Ammon's horn (tissue), 1 donor: ENCODE measurements around the gene TTC39C.
"Not testable (repeated sequence)": the region's sequence is repeated elsewhere in the genome, so short reads cannot be mapped to it uniquely, and the experiment has no call there.

ENCODE experiments used
- DNase-seq: peaks from one replicate; pipeline ENCODE4 v3.0.0-alpha.2; 2016; ENCODE audit warnings: low spot score

TTC39C gene

GRCh38 chr18:24054130-24054529 lies 39.6 kb downstream of the TTC39C start:
- peak; percentile 60 for DNase-seq

DNA sequence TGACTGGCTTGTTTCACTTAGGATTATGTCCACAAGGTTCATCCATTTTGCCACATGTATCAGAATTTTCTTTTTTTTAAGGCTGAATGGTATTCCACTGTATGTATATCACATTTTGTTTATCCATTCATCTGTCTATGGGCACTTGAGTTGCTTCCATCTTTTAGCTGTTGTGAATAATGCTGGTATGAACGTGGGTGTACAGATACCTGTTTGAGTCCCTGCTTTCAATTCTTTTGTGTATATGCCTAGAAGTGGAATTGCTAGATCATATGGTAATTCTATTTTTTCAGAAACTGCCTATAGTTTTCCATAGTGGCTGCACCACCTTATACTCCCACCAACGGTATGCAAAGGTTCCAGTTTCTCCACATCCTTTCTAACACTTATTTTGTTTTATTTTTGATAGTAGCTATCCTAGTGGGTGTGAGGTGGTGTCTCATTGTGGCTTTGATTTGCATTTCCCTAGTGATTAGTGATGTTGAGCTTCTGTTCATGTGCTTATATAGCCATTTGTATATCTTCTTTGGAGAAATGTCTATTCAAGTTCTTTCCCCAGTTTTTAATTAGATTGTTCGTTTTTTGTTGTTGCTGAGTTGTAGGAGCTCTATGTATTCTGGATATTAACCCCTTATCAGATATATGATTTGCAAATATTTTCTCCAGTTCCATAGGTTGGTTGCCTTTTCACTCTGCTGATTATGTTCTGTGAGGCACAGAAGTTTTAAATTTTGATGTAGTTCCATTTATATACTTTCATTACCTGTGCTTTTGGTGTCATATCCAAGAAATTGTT lies 40.7 kb downstream of the TTC39C start:
- no peak for DNase-seq

- no peak for DNase-seq
Measured at GRCh38 chr18:24055878-24056277, 41.3 kb downstream of the TTC39C start.

- DNase-seq: no peak
Measured at GRCh38 chr18:24056506-24056905, 42.0 kb downstream of the TTC39C start.

- DNase-seq: no peak
Measured at GRCh38 chr18:24057804-24058203, 43.2 kb downstream of the TTC39C start.

DNA sequence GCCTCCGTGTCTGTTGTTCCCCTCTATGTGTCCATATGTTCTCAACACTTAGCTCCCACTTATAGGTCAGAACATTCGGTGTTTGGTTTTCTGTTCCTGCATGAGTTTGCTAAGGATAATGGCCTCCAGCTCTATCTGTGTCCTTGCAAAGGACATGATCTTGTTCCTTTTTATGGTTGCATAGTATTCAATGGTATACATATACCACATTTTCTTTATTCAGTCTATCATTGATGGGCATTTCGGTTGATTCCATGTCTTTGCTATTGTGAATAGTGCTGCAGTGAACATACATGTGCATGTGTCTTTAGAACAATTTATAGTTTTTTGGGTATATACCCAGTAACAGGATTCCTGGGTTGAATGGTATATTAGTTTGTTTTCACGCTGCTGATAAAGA lies 44.8 kb downstream of the TTC39C start:
- not testable (repeated sequence) for DNase-seq

GRCh38 chr18:24060644-24061043 lies 46.1 kb downstream of the TTC39C start:
- no peak for DNase-seq

DNA sequence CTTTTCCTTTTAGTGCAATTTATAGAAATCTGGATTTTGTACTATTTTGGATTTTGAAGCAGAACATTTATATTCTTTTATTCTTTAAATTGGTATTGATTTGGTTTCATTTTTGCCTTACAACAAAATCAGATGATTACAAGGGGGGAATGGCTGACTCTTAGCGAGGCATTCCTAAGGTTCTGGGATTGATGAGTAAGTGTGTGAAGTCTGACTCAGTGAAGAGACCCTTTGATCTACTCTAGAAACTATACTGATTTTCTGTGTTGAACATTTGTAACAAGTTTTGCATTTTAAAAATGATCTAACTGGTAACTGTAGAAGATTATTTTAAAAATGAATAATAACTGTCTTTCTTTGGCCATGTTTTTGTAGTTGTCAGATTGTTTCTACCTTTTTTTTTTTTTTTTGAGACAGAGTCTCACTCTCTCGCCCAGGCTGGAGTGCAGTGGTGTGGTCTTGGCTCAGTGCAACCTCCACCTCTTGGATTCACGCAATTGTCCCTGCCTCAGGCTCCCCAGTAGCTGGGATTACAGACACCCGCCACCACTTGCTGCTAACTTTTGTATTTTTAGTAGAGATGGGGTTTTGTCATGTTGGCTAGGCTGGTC lies 48.7 kb downstream of the TTC39C start:
- no peak for DNase-seq

DNA sequence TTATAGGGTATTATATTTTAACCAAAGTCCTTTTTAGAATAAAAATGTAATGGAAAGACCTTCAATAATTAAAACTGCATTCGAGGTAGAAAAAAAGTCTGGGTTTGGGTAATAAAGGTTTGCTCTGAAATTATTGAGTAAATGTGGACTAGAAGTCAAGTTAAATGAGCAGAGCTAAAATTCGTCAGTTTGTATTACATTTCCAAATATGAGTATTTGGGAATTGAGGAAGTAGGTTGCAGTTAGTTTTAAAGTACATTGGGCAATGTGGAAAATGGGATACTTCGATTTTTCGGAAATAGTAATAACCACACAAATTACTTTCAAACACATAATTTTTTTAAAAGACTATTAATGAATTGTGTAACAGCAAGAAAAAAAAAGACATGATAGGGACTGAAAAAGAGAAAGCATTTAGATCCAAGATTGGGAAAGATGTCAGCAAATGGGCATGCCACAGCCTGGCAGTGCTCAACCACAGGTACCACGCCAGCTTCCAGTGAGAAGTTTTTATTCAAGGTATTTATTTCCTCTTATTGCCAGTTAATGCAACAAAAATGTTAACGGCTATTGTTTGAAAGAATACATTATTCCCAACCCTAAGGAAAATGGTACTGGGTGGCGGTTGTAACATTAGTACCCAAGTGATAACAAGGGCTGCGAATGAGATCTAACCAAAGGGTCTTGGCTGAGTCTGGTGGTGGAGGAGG lies 50.0 kb downstream of the TTC39C start:
- no peak for DNase-seq

DNA sequence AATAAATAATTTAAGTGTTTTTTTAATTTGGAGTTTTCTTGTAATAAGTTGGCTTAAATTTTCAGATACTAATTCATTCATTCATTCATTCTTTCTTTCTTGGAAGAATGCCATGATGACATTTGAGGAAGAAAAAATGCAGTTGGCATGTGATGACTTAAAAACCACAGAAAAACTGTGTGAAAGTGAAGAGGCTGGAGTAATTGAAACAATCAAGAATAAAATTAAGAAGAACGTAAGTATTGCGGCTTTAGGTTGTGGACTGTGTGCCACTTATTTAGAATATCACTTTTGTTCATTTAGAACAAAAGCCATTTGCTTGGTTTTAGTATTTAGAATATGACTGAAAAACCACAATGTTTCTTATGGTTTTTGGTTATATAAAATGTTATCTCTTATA lies 51.4 kb downstream of the TTC39C start:
- no peak for DNase-seq

DNA sequence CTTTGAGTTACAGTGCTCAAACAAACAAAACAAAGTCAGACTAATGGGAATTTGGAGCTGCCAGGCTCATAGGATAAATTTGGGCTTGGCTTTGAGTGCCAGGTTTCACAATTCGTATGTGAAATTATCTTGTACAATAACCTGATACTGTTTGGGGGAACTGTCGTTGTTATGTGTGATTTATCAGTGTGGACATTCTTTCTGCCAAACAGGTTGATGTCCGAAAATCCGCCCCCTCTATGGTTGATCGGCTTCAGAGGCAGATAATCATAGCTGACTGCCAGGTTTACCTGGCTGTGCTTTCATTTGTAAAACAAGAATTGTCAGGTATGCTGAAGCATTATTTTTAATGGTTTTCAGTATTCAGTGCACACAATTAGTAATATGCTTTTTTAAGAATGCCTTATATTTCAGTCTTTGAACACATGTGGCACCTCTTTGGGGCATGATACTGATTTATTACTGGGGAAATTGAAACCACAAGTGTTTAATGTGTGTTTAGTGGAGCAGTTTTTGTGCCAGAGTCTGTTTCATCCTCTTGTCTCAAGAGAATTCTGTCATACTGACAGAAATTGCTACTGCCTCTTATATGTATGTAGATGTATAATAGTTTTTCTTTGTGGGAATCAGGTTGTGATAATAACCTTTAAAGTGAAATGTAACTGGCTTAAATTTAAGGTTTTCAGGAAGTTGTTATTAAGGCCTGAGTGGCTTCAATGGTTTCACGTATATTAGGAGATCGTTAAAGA lies 54.6 kb downstream of the TTC39C start:
- DNase-seq: no peak

GRCh38 chr18:24071029-24071428 lies 56.5 kb downstream of the TTC39C start:
- no peak for DNase-seq

DNA sequence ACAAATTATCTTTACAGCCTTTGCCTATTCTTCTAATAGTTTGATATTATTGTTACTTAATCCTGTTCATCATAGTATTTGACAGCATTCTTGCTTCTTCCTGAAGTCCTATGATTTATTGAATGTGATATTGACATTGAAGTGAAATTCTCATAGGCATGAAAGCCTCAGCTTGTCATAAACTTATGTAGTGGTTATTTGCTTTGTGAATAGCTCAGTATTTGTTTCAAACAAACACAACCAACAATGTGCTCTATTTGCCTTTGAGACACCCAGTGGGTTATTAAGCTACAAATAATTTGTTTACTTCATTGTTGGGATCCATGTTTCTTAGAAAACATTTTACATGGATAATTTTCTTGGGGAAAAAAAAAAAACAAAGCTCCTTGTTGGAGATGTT lies 57.2 kb downstream of the TTC39C start:
- DNase-seq: no peak

DNA sequence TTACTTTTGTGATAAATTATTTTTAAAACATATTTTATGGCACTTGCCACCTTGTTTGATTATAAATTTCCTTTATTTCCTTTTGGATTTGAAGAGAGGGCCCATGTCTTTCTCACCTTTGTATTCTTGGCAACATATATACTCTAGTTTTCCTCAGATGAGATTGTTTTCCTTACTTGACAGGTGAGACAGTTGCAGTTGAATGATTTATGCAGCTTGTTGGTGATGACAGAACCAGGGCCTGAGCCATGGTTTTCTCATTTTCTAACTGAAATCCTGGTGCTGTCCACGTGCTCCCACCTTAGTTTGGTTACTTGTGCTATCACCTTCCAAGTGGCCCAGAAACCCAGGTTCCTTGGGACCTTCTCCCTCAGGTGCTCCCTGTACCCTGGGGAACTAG lies 58.2 kb downstream of the TTC39C start:
- no peak for DNase-seq

DNA sequence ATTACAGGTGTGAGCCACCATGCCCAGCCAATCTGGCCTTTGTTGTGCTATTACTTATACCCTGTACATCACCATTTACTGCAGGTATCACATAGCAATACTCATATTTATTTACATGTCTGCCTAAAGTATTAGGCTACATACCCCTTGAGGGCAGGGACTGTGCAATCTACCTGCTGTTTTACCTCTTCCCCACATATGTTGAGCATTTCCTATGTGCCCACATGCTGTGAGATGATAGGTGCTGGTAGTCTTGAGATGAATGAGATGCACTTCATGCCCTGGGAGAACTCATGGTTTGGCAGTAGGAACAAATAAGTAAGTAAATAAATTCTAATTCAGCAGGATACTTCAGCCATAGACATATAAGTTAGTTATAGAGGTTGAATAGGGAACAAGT lies 59.2 kb downstream of the TTC39C start:
- no peak for DNase-seq

- not testable (repeated sequence) for DNase-seq
Measured at GRCh38 chr18:24074757-24075156, 60.2 kb downstream of the TTC39C start.

DNA sequence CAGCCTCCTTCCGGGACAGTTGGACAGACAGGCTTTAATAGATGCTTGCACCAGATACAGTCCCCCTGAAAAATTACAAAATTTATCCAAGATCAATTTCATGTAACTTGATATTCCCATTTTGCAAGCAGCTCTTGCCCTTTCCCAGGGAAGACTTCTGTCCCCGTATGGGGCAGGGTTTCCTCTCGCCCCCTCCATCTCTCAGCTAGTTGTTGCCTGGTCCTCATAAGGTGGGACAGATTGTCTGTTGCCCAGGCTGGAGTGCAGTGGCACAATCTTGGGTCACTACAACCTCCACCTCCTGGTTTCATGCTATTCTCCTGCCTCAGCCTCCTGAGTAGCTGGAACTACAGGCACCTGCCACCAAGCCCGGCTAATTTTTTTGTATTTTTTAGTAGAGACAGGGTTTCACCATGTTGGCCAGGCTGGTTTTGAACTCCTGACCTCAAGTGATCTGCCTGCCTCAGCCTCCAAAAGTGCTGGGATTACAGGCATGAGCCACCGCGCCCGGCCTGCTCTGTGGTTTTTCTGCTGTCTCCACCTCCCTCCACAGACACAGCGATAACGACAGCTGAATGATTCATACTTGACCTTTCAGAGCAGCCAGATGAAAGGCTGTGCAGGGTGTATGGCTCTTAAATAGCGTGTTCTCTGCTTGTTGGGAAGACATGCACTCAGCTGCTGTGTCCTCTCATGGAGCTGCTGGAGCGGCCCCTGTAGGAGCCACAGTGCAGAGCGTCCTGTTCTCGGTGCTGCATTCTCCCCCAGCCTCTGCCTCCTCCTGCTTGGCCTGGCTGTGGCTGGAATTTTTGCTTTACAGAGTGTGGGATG lies 61.4 kb downstream of the TTC39C start:
- peak; percentile 43 for DNase-seq

DNA sequence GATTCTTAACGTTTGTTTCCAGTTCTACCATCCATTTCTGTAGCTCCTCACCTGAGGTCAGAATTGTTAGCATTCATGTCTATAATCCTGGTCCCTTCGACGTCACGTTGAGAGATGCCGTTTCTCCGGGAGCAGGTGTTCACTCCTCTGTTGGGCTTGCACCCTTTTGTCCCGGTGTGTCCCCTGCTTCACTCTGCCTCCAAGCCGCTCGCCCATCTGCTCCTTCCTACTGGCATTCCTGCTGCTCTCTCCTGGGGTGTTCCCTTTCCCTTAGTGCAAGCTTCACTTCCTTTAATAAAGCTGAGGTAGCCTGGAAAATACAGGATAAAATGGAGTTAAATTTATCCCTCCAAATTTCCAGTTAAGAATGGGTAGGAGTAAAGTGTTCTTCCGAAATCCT lies 62.4 kb downstream of the TTC39C start:
- no peak for DNase-seq

DNA sequence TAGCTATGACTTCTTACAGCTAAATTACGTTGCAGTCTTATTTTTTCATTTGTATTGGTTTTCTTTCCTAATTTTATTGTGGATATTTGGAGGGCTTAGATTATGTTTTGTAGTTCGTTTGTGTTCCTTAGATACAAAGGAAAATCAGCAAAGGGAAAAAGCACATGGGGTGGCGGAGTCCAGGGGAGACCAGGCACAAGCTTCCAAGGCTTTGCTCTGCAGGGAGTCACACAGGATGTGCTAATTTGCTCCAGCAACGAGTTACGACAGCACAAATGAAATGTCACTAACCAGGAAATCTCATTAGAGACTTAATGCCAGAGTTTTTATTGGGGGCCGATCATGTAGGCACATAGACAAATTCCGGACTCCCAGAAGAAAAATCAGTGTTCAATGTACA lies 63.8 kb downstream of the TTC39C start:
- no peak for DNase-seq

GRCh38 chr18:24080861-24081260 lies 66.3 kb downstream of the TTC39C start:
- DNase-seq: no peak

DNA sequence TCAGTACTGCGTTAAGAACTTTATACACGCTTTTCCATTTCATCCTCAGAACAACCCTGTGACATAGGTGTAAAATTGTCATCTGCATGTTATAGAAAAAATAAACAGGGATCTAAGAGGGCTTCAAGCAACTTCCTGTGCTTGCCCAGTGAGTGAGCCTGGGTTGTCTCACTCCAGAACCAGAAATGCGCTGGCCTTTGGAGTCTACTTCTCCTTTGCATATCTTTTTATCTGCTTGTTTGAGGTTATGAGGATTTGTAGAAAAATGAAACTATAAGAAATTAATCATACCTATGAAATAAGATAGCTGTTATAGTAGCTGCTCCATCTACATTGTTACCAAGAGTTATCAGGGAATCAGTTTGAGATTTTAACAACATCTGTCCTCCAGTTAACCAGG lies 69.0 kb downstream of the TTC39C start:
- no peak for DNase-seq

- DNase-seq: no peak
Measured at GRCh38 chr18:24086082-24086481, 71.5 kb downstream of the TTC39C start.
